OCI-LY3 (cell line): ENCODE results near the gene CYP2W1.

Experiments
- H2AFZ ChIP-seq: fragments of 200-600, 300-600 bp; shearing (Covaris generic); 2 replicates; pipeline ENCODE4 v1.6.0; 2014; ENCODE audit warnings: antibody characterized with exemption, low read depth, low read length
- H3K27ac ChIP-seq: fragments of 200-600, 300-600 bp; sonication (generic); 2 replicates; pipeline ENCODE4 v1.5.1; 2014; ENCODE audit warnings: mild to moderate bottlenecking, low read length, moderate library complexity, mixed read lengths
- H3K27me3 ChIP-seq: fragments of 200-600, 300-600 bp; sonication (generic); 2 replicates; pipeline ENCODE4 v1.6.1; 2014; ENCODE audit warnings: low read depth, low read length, mixed read lengths
- H3K36me3 ChIP-seq: fragments of 200-600, 300-600 bp; sonication (generic); replicated peaks from 2 replicates; pipeline ENCODE3; 2014; ENCODE audit warnings: low read depth, low read length, mixed read lengths
- H3K4me1 ChIP-seq: fragments of 300-600, 200-600 bp; sonication (generic); 2 replicates; pipeline ENCODE4 v1.6.1; 2014; ENCODE audit warnings: low read length, mixed read lengths
- H3K4me2 ChIP-seq: fragments of 200-600, 300-600 bp; sonication (generic); 2 replicates; pipeline ENCODE4 v1.6.1; 2014; ENCODE audit warnings: low read length, mixed read lengths
- H3K4me3 ChIP-seq: fragments of 300-600, 200-600 bp; sonication (generic); 2 replicates; pipeline ENCODE4 v1.5.1; 2014; ENCODE audit warnings: antibody characterized with exemption, mild to moderate bottlenecking, low read length, moderate library complexity
- H3K79me2 ChIP-seq: fragments of 300-600, 200-600 bp; shearing (Covaris generic); 2 replicates; pipeline ENCODE4 v1.6.1; 2014; ENCODE audit warnings: mild to moderate bottlenecking, low read length, mixed read lengths
- H3K9ac ChIP-seq: fragments of 300-600, 200-600 bp; shearing (Covaris generic); 2 replicates; pipeline ENCODE4 v1.6.0; 2014; ENCODE audit warnings: mild to moderate bottlenecking, low read length, moderate library complexity
- H3K9me3 ChIP-seq: fragments of 200-600, 300-600 bp; shearing (Covaris generic); 2 replicates; pipeline ENCODE4 v1.6.1; 2014; ENCODE audit warnings: low read length, mixed read lengths; ENCODE audit not compliant: insufficient read depth
- H4K20me1 ChIP-seq: fragments of 200-600, 300-600 bp; sonication (generic); 2 replicates; pipeline ENCODE4 v1.6.1; 2016; ENCODE audit warnings: low read length, mixed read lengths; ENCODE audit not compliant: insufficient read depth
- CTCF ChIP-seq: fragments of 200-600, 300-600 bp; sonication (generic); IDR thresholded peaks from 2 replicates; pipeline ENCODE4 v1.5.1; 2014; ENCODE audit warnings: antibody characterized with exemption, low read length, low read depth
- EZH2phosphoT487 ChIP-seq: fragments of 200-600 bp; shearing (Covaris generic); IDR thresholded peaks from 2 replicates; pipeline ENCODE4 v1.6.1; 2018; ENCODE audit warnings: antibody characterized with exemption, mixed run types, low read depth

The CYP2W1 gene

GRCh38 chr7:1004018-1004852, 21.3 kb downstream of the CYP2W1 start:
- no peaks in the 10 kb centered on the region for H4K20me1 ChIP-seq
- H2AFZ ChIP-seq, result no peak overlapping the region
- no peak overlapping the region for H3K9ac ChIP-seq
- TF ChIP-seq EZH2phosphoT487 (no peak), CTCF (no peak)
- no peaks in the 10 kb centered on the region for H3K79me2 ChIP-seq
- no peaks in the 10 kb centered on the region for H3K27me3 ChIP-seq
- no peak overlapping the region for H3K4me2 ChIP-seq
- H3K4me1 ChIP-seq, result peaks cover 9% of the 10 kb centered on the region
- H3K9me3 ChIP-seq, result no peaks in the 10 kb centered on the region
- no peaks in the 10 kb centered on the region for H3K36me3 ChIP-seq
- no peak overlapping the region for H3K4me3 ChIP-seq
- H3K27ac ChIP-seq, result no peak overlapping the region; the same call in 1 of the 2 replicates

- H3K27me3 ChIP-seq, result no peaks in the 10 kb centered on the region
- TF ChIP-seq CTCF (no peak), EZH2phosphoT487 (no peak)
- no peak overlapping the region for H2AFZ ChIP-seq
- H4K20me1 ChIP-seq, result no peaks in the 10 kb centered on the region
- no peak overlapping the region for H3K4me3 ChIP-seq
- H3K36me3 ChIP-seq, result no peaks in the 10 kb centered on the region
- H3K4me2 ChIP-seq, result no peak overlapping the region
- no peaks in the 10 kb centered on the region for H3K79me2 ChIP-seq
- H3K9me3 ChIP-seq, result no peaks in the 10 kb centered on the region
- H3K9ac ChIP-seq, result no peak overlapping the region
- H3K27ac ChIP-seq, result no peak overlapping the region
- H3K4me1 ChIP-seq, result peaks cover 9% of the 10 kb centered on the region
Measured at GRCh38 chr7:1005303-1005702, 22.3 kb downstream of the CYP2W1 start.

- Histone ChIP-seq H3K27ac (no peak overlapping the region), H3K79me2 (no peaks in the 10 kb centered on the region), H3K27me3 (no peaks in the 10 kb centered on the region), H2AFZ (no peak overlapping the region), H3K4me3 (no peak overlapping the region), H3K4me2 (no peak overlapping the region), H3K9ac (no peak overlapping the region), H3K9me3 (no peaks in the 10 kb centered on the region), H3K36me3 (no peaks in the 10 kb centered on the region), H3K4me1 (no peaks in the 10 kb centered on the region; the same call in 1 of the 2 replicates), H4K20me1 (no peaks in the 10 kb centered on the region)
- TF ChIP-seq EZH2phosphoT487 (no peak), CTCF (no peak)
Measured at GRCh38 chr7:1007901-1008300, 24.9 kb downstream of the CYP2W1 start.

GRCh38 chr7:1008733-1009363, 25.9 kb downstream of the CYP2W1 start:
- TF ChIP-seq EZH2phosphoT487 (no peak), CTCF (no peak)
- Histone ChIP-seq H3K79me2 (no peaks in the 10 kb centered on the region), H3K27ac (no peak overlapping the region), H3K9me3 (no peaks in the 10 kb centered on the region), H3K27me3 (no peaks in the 10 kb centered on the region), H3K4me3 (no peak overlapping the region), H3K36me3 (no peaks in the 10 kb centered on the region), H3K4me2 (no peak overlapping the region), H3K9ac (no peak overlapping the region), H4K20me1 (no peaks in the 10 kb centered on the region), H2AFZ (no peak overlapping the region), H3K4me1 (no peaks in the 10 kb centered on the region; the same call in 1 of the 2 replicates)
